Activated effector memory CD4-positive, alpha-beta T cell treated with anti-CD3 and anti-CD28 coated beads, Interleukin-2, amount 50 U/mL, for 16 hours (primary cell): Measurements from ENCODE around the gene PTPRE.

Experiments used
- DNase-seq: peaks from one replicate; pipeline ENCODE4 v3.0.0-alpha.2; 2020

PTPRE gene

GRCh38 chr10:128064108-128064969 is 157.4 kb downstream of the PTPRE start:
- peak; percentile 91 for DNase-seq

GRCh38 chr10:128064970-128065580 is 158.2 kb downstream of the PTPRE start:
- DNase-seq = peak; percentile 53

GRCh38 chr10:128065881-128066534 is 159.1 kb downstream of the PTPRE start:
- DNase-seq = peak; percentile 60

GRCh38 chr10:128066870-128067382 is 160.0 kb downstream of the PTPRE start:
- DNase-seq = peak; percentile 53

- peak; percentile 58 for DNase-seq
Measured at GRCh38 chr10:128067691-128068397, 160.9 kb downstream of the PTPRE start.

GRCh38 chr10:128068398-128069285 is 161.7 kb downstream of the PTPRE start:
- peak; percentile 59 for DNase-seq

GRCh38 chr10:128069351-128070051 is 162.6 kb downstream of the PTPRE start:
- DNase-seq = peak; percentile 92

GRCh38 chr10:128070161-128070560 is 163.3 kb downstream of the PTPRE start:
- peak; percentile 46 for DNase-seq

- peak; percentile 48 for DNase-seq
Measured at GRCh38 chr10:128070721-128071416, 164.0 kb downstream of the PTPRE start.

- peak; percentile 54 for DNase-seq
Measured at GRCh38 chr10:128071417-128071782, 164.5 kb downstream of the PTPRE start.

GRCh38 chr10:128072046-128072445 is 165.1 kb downstream of the PTPRE start:
- DNase-seq = no peak

GRCh38 chr10:128072941-128073645 is 166.2 kb downstream of the PTPRE start:
- no peak for DNase-seq

- DNase-seq = no peak
Measured at GRCh38 chr10:128073890-128074289, 167.0 kb downstream of the PTPRE start.

- DNase-seq = no peak
Measured at GRCh38 chr10:128074589-128074988, 167.7 kb downstream of the PTPRE start.

GRCh38 chr10:128077155-128077875 is 170.4 kb downstream of the PTPRE start:
- DNase-seq = peak; percentile 54

GRCh38 chr10:128078136-128078969 is 171.4 kb downstream of the PTPRE start:
- DNase-seq = peak; percentile 78

GRCh38 chr10:128080231-128080630 is 173.3 kb downstream of the PTPRE start:
- peak; percentile 46 for DNase-seq

- no peak for DNase-seq
Measured at GRCh38 chr10:128080641-128081040, 173.7 kb downstream of the PTPRE start.
